Neutrophil (primary cell): ENCODE data around the gene UPB1.

Experiments used
- H3K27ac ChIP-seq: fragments of 200-600 bp; sonication (generic); 2 replicates; pipeline ENCODE4 v1.5.1; 2016; ENCODE audit warnings: mild to moderate bottlenecking, moderate library complexity
- H3K27me3 ChIP-seq: fragments of 200-600 bp; sonication (generic); 2 replicates; pipeline ENCODE4 v1.6.0; 2016; ENCODE audit warnings: mild to moderate bottlenecking
- H3K36me3 ChIP-seq: fragments of 200-600 bp; sonication (generic); 2 replicates; pipeline ENCODE4 v1.5.1; 2017
- H3K4me1 ChIP-seq, 2 experiments: fragments of 200-600 bp in 1 of 2; sonication (generic) in 1 of 2; 1 replicate in 1 of 2; 2 replicates in 1 of 2; pipeline versions ENCODE4 v1.5.1 to v1.6.1; 2013 to 2016; ENCODE audit warnings: low read depth in 1 of 2, low read length in 1 of 2, mild to moderate bottlenecking in 1 of 2, moderate library complexity in 1 of 2; ENCODE audit not compliant: control insufficient read depth in 1 of 2, insufficient read depth in 1 of 2
- H3K4me3 ChIP-seq, 2 experiments: fragments of 200-600 bp in 1 of 2; sonication (generic) in 1 of 2; 1 replicate in 1 of 2; 2 replicates in 1 of 2; pipeline ENCODE4 v1.5.1; 2013 to 2016; ENCODE audit warnings: low read depth in 1 of 2, low read length in 1 of 2, mild to moderate bottlenecking in 1 of 2, moderate library complexity in 1 of 2
- H3K9me3 ChIP-seq: fragments of 200-600 bp; sonication (generic); 2 replicates; pipeline ENCODE4 v1.5.1; 2016
- TF ChIP-seq, protein P1 (sequence below): fragments of 200-600 bp; sonication (generic); IDR thresholded peaks from 2 replicates; pipeline ENCODE4 v1.5.1; 2016; ENCODE audit warnings: antibody characterized with exemption

The UPB1 gene

DNA sequence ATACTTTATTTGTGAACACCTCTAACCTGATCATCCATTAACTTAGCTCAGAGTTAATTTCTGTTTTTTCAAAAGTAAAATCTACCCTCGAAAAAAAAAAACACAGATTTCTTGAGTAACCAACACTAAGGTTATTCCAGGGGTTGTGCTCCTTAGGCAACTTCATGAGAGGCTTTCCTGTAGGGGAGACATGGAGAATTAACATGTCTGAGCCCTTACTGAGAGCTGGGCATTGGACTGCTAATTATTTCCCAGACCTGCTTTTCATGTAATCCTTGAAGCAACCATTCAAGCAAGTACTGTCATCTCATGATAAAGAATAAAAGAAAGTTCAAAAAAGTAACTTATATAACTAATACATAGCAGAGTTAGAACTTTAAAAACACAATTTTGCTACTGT is 13.5 kb upstream of the UPB1 start:
- peak overlapping the region in 1 of 2 experiments; percentile 39 for H3K4me3 ChIP-seq
- TF ChIP-seq, protein P1, sequence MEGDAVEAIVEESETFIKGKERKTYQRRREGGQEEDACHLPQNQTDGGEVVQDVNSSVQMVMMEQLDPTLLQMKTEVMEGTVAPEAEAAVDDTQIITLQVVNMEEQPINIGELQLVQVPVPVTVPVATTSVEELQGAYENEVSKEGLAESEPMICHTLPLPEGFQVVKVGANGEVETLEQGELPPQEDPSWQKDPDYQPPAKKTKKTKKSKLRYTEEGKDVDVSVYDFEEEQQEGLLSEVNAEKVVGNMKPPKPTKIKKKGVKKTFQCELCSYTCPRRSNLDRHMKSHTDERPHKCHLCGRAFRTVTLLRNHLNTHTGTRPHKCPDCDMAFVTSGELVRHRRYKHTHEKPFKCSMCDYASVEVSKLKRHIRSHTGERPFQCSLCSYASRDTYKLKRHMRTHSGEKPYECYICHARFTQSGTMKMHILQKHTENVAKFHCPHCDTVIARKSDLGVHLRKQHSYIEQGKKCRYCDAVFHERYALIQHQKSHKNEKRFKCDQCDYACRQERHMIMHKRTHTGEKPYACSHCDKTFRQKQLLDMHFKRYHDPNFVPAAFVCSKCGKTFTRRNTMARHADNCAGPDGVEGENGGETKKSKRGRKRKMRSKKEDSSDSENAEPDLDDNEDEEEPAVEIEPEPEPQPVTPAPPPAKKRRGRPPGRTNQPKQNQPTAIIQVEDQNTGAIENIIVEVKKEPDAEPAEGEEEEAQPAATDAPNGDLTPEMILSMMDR, result no peak
- H3K27ac ChIP-seq, result peak overlapping the region; percentile 77
- no peaks in the 10 kb centered on the region for H3K36me3 ChIP-seq
- no peaks in the 10 kb centered on the region for H3K9me3 ChIP-seq
- H3K4me1 ChIP-seq, result peaks cover 59 to 66% of the 10 kb centered on the region in 2 experiments
- H3K27me3 ChIP-seq, result no peaks in the 10 kb centered on the region

DNA sequence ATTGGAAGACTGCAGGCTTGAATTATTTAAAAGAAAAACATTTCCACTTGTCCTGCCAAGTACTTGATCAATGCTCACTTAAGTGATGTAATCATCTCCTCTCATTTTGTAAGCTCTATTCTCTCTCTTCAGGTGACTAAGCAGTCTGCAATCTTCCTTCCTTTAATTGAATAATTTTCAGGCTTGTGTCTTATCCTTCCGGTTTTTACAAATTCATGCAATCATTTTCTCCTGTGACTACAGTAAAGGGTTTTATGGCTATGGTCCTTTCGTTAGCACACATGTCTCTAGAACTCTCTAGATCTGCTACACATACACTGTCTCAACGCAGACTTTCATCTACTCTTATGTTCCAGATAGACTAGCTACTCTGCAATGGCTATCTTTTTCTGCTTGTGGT is 12.6 kb upstream of the UPB1 start:
- H3K27me3 ChIP-seq, result no peaks in the 10 kb centered on the region
- TF ChIP-seq, protein P1, result no peak
- no peaks in the 10 kb centered on the region for H3K36me3 ChIP-seq
- peak overlapping the region; percentile 39 to 41 for H3K4me3 ChIP-seq
- H3K27ac ChIP-seq, result peak overlapping the region; percentile 77
- H3K9me3 ChIP-seq, result no peaks in the 10 kb centered on the region
- H3K4me1 ChIP-seq, result peaks cover 66 to 73% of the 10 kb centered on the region in 2 experiments

GRCh38 chr22:24482998-24483397 is 12.1 kb upstream of the UPB1 start:
- Histone ChIP-seq H3K27me3 (no peaks in the 10 kb centered on the region), H3K9me3 (no peaks in the 10 kb centered on the region), H3K4me1 (peaks cover 66 to 73% of the 10 kb centered on the region in 2 experiments), H3K4me3 (peak overlapping the region; percentile 39 to 41), H3K36me3 (no peaks in the 10 kb centered on the region), H3K27ac (peak overlapping the region; percentile 77)
- TF ChIP-seq, protein P1, result no peak

DNA sequence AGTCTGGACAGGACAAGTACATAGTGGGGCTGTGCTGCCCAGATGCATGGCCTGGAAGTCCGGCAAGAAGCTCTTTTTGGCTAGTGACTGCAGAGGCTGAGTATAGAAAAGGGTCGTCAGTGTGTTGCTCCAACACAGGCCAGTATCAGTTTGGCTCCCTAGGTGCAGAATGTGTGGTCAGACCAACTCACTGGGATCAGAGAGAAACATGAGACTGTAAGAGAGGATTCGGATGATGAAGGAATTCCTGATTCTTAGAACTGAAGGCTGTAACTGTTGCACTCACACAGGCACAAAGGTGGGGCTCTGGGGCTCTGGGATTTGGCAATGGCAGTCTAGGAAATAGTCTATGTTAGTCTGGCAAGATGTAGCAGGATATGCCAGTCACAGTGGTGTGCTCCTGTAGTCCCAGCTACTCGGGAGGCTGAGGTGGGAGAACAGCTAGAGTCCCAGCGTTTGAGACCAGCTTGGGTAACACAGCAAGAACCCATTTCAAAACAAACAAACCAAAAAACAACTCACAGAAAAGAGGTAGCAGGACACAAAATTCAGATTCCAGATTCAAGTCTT is 11.1 kb upstream of the UPB1 start:
- H3K27me3 ChIP-seq, result no peaks in the 10 kb centered on the region
- H3K9me3 ChIP-seq, result no peaks in the 10 kb centered on the region
- H3K27ac ChIP-seq, result peak overlapping the region; percentile 77
- no peak overlapping the region for H3K4me3 ChIP-seq
- H3K36me3 ChIP-seq, result no peaks in the 10 kb centered on the region
- H3K4me1 ChIP-seq, result peaks cover 66 to 73% of the 10 kb centered on the region in 2 experiments
- TF ChIP-seq, protein P1, result no peak

GRCh38 chr22:24485170-24485569 is 10.0 kb upstream of the UPB1 start:
- TF ChIP-seq, protein P1, result no peak
- Histone ChIP-seq H3K36me3 (no peaks in the 10 kb centered on the region), H3K4me1 (peaks cover 66 to 71% of the 10 kb centered on the region in 2 experiments)

More at GRCh38 chr22:24485170-24485569, 10.0 kb upstream of the UPB1 start:
- peak overlapping the region; percentile 77 for H3K27ac ChIP-seq
- no peaks in the 10 kb centered on the region for H3K9me3 ChIP-seq
- no peaks in the 10 kb centered on the region for H3K27me3 ChIP-seq
- H3K4me3 ChIP-seq, result no peak overlapping the region
